ENCODE measurements around the gene ADAMTS1. TPM values are rescaled to one million over a fixed set of nuclear protein-coding genes. Genes with fewer than 3 reads are reported as not detected.
A peak's percentile ranks its signal among the peaks of the same experiment; 100 is the strongest.

ADAMTS1 gene
- total and polyA plus RNA-seq, 2 donors (not counting 3 experiments of a cell fraction or from before 2014, with no cell fraction given), result 15.4 to 16.3 TPM

DNA sequence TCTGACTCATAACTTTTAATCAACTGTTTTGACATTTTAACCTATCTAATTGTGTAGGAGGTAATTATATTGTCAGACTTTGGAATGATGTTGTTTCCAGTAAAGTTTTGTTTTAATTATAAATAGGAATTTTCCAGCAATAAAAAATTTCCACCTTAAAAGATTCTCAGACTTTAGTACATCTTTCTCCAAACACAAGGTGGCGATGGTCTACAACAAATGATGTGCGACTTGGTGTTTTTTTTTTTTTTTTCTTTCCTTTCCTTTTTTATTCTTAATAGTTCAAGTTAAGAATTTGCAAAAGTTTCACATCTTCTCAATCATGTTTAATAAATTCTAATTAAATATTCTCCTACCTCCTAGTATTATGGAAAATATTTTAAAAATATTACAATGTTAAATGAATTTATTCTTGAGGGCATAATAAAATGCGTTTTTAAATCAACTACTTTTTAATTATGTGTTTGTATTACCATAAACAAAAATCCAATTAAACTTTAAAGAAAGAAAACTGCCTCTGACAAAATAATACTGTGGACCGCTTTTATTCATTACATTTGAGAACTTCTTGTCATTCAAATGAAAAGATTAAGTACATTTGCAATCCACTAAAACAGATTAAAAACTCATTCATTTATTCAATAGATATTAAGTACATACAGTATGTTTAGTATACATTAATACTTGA is 4.4 kb upstream of the ADAMTS1 start:
- Histone ChIP-seq H3K4me1 (ENCODE audit: control insufficient read depth, extremely low read depth, insufficient read depth, low read length) (peaks cover 11% of the 10 kb centered on the region), H3K36me3 (ENCODE audit: control insufficient read depth in 2 of 2, extremely low read depth in 1 of 2, insufficient read depth in 2 of 2, low read length in 2 of 2) (no peaks in the 10 kb centered on the region), H3K9ac (replicated peaks; ENCODE audit: extremely low read depth, insufficient read depth, low read length) (no peak overlapping the region), H3K9me1 (replicated peaks; ENCODE audit: control insufficient read depth, extremely low read depth, insufficient read depth, low read length) (no peaks in the 10 kb centered on the region), H3K27ac (ENCODE audit: insufficient read depth, low read depth, low read length) (no peak overlapping the region), H3K4me2 (ENCODE audit: insufficient read depth, low read length) (peak overlapping the region; percentile 26), H3K4me3 (replicated peaks in 1 of 3; ENCODE audit: insufficient read depth in 1 of 3, low read depth in 1 of 3, low read length in 3 of 3) (no peak overlapping the region), H3K27me3 (ENCODE audit: control insufficient read depth in 2 of 2, insufficient read depth in 2 of 2, low read length in 2 of 2) (peaks cover 5 to 16% of the 10 kb centered on the region in 2 experiments), H3K79me2 (ENCODE audit: control insufficient read depth, insufficient read depth, low read length) (no peaks in the 10 kb centered on the region), H2AFZ (ENCODE audit: low read depth, low read length) (no peak overlapping the region), H3K9me3 (replicated peaks; ENCODE audit: control insufficient read depth, insufficient read depth, low read length) (no peaks in the 10 kb centered on the region), H4K20me1 (replicated peaks; ENCODE audit: control insufficient read depth, extremely low read depth, insufficient read depth, low read length) (no peaks in the 10 kb centered on the region)
- BruUV-seq (replicated peaks), result no TSS peak
- CTCF ChIA-PET, result interaction anchor here (1.1 to 6.8 kb wide), 6 partner anchors 117 to 1895 kb away, joined by 3 to 131 read pairs (median 36); no protein-coding TSS in a partner anchor
- peak; percentile 55 for DNase-seq (ENCODE audit: low read depth, low spot score)
- POLR2A ChIA-PET, result no interaction called here
- FAIRE-seq, result peak; percentile 84
- intact Hi-C loops (cut with micrococcal nuclease) (loop anchor here (1.0 to 10.0 kb wide), 10 partner anchors 715 to 1896 kb away; no protein-coding TSS in a partner anchor), dilution Hi-C loops (cut with MboI; ENCODE audit: extremely low pct_ligation_motif_present, low sequenced_read_pairs) (no loop called here)
- TF ChIP-seq, protein P1, sequence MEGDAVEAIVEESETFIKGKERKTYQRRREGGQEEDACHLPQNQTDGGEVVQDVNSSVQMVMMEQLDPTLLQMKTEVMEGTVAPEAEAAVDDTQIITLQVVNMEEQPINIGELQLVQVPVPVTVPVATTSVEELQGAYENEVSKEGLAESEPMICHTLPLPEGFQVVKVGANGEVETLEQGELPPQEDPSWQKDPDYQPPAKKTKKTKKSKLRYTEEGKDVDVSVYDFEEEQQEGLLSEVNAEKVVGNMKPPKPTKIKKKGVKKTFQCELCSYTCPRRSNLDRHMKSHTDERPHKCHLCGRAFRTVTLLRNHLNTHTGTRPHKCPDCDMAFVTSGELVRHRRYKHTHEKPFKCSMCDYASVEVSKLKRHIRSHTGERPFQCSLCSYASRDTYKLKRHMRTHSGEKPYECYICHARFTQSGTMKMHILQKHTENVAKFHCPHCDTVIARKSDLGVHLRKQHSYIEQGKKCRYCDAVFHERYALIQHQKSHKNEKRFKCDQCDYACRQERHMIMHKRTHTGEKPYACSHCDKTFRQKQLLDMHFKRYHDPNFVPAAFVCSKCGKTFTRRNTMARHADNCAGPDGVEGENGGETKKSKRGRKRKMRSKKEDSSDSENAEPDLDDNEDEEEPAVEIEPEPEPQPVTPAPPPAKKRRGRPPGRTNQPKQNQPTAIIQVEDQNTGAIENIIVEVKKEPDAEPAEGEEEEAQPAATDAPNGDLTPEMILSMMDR (IDR thresholded peaks at IDR 0.05; ENCODE audit: extremely low read depth in 1 of 2, insufficient read depth in 1 of 2, low read depth in 1 of 2, low read length in 2 of 2), result peak; percentile 26 to 29
- TF ChIP-seq GATA2 (IDR thresholded peaks at IDR 0.05; ENCODE audit: insufficient read depth, insufficient read length, low read depth, low read length), result no peak

DNA sequence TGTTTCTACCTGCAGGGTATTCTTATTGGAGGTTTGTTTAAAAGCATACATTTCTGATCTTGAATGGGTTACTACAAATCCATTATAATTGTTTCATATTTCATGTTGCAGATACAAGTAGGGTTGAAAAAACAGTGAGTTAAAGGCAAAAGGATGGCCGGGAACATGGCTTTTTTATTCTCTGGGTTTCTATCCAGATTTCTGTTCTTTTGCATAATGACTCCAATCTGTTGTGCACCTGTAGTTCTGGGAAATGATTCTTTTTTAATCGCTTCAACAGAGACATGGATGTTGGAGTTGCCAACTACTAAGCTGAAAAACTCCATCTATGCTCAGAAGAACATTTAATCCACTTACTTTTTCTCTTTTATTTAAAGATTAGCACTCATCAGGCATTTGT is 2.7 kb upstream of the ADAMTS1 start:
- no peak overlapping the region for H3K27ac ChIP-seq (ENCODE audit: insufficient read depth, low read depth, low read length)
- no peaks in the 10 kb centered on the region for H3K36me3 ChIP-seq (ENCODE audit: control insufficient read depth in 2 of 2, extremely low read depth in 1 of 2, insufficient read depth in 2 of 2, low read length in 2 of 2)
- H3K79me2 ChIP-seq (ENCODE audit: control insufficient read depth, insufficient read depth, low read length), result peaks cover 10% of the 10 kb centered on the region
- H3K4me2 ChIP-seq (ENCODE audit: insufficient read depth, low read length), result no peak overlapping the region
- BruUV-seq (replicated peaks), result no TSS peak
- TF ChIP-seq EZH2 (IDR thresholded peaks at IDR 0.05; ENCODE audit: borderline replicate concordance, low read depth, low read length, severe bottlenecking), result no peak
- TF ChIP-seq MYC (IDR thresholded peaks at IDR 0.05; ENCODE audit: low read depth, low read length), result no peak
- TF ChIP-seq, protein P2, sequence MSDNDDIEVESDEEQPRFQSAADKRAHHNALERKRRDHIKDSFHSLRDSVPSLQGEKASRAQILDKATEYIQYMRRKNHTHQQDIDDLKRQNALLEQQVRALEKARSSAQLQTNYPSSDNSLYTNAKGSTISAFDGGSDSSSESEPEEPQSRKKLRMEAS (IDR thresholded peaks at IDR 0.05; ENCODE audit: insufficient read depth, insufficient read length), result no peak
- no peak for TF ChIP-seq JUN (IDR thresholded peaks at IDR 0.05; ENCODE audit: borderline replicate concordance, insufficient read depth, insufficient read length, low read depth)
- TF ChIP-seq, protein P1 (IDR thresholded peaks at IDR 0.05; ENCODE audit: extremely low read depth in 1 of 2, insufficient read depth in 1 of 2, low read depth in 1 of 2, low read length in 2 of 2), result no peak
- no peak for TF ChIP-seq GATA2 (IDR thresholded peaks at IDR 0.05; ENCODE audit: insufficient read depth, insufficient read length, low read depth, low read length)
- no peak for TF ChIP-seq POLR2A (IDR thresholded peaks at IDR 0.05; ENCODE audit: low read depth, low read length)
- no peak for TF ChIP-seq FOS (IDR thresholded peaks at IDR 0.05; ENCODE audit: borderline replicate concordance, insufficient read depth, low read length)
- no peak for TF ChIP-seq POLR2AphosphoS5 (IDR thresholded peaks at IDR 0.05; ENCODE audit: insufficient read depth, low read depth, low read length)
- H3K27me3 ChIP-seq (ENCODE audit: control insufficient read depth in 2 of 2, insufficient read depth in 2 of 2, low read length in 2 of 2), result peaks cover 5 to 16% of the 10 kb centered on the region in 2 experiments
- H3K9ac ChIP-seq (replicated peaks; ENCODE audit: extremely low read depth, insufficient read depth, low read length), result no peak overlapping the region
- dilution Hi-C loops (cut with MboI; ENCODE audit: extremely low pct_ligation_motif_present, low sequenced_read_pairs), result no loop called here
- H3K9me1 ChIP-seq (replicated peaks; ENCODE audit: control insufficient read depth, extremely low read depth, insufficient read depth, low read length), result no peaks in the 10 kb centered on the region
- FAIRE-seq (no peak), DNase-seq (ENCODE audit: low read depth, low spot score) (no peak)
- H3K4me3 ChIP-seq (replicated peaks in 1 of 3; ENCODE audit: insufficient read depth in 1 of 3, low read depth in 1 of 3, low read length in 3 of 3), result no peak overlapping the region
- H3K9me3 ChIP-seq (replicated peaks; ENCODE audit: control insufficient read depth, insufficient read depth, low read length), result no peaks in the 10 kb centered on the region
- intact Hi-C loops (cut with micrococcal nuclease), result loop anchor here (5.0 to 10.0 kb wide), 5 partner anchors 863 to 1694 kb away; no protein-coding TSS in a partner anchor
- CTCF ChIA-PET, result interaction anchor here (0.9 to 6.8 kb wide), 4 partner anchors 853 to 1897 kb away, joined by 4 to 131 read pairs (median 36); no protein-coding TSS in a partner anchor
- H4K20me1 ChIP-seq (replicated peaks; ENCODE audit: control insufficient read depth, extremely low read depth, insufficient read depth, low read length), result no peaks in the 10 kb centered on the region
- no peak overlapping the region for H2AFZ ChIP-seq (ENCODE audit: low read depth, low read length)
- H3K4me1 ChIP-seq (ENCODE audit: control insufficient read depth, extremely low read depth, insufficient read depth, low read length), result peaks cover 23% of the 10 kb centered on the region
- POLR2A ChIA-PET, result no interaction called here

Measured in endothelial cell of umbilical vein (primary cell).